SK-N-SH treated with all-trans-retinoic acid at 6 μM for 48 hours (cell line): ENCODE data around the gene RGS6.

Experiments
- ATAC-seq: fragments of 200-7000 bp; cut with Tn5 transposase; 3 replicates; pipeline ENCODE4 v1.9.1; 2020; ENCODE audit warnings: mild to moderate bottlenecking, moderate library complexity
- ARNTL ChIP-seq: fragments of 450-650 bp; formaldehyde crosslinking; IDR thresholded peaks from 2 replicates; pipeline ENCODE4 v1.5.0; 2020; ENCODE audit warnings: low read depth, mild to moderate bottlenecking, moderate library complexity, borderline replicate concordance
- BACH2 ChIP-seq: fragments of 250-450 bp; sonication (Bioruptor Pico); IDR thresholded peaks from 2 replicates; pipeline ENCODE4 v1.9.0; 2021; ENCODE audit warnings: mild to moderate bottlenecking, borderline replicate concordance
- CREB5 ChIP-seq: fragments of 250-450 bp; sonication (Bioruptor Pico); IDR thresholded peaks from 2 replicates; pipeline ENCODE4 v1.5.1; 2020; ENCODE audit warnings: low read depth, mild to moderate bottlenecking, moderate library complexity
- CSRNP3 ChIP-seq: fragments of 250-450 bp; sonication (Bioruptor Pico); IDR thresholded peaks from 2 replicates; pipeline ENCODE4 v1.5.1; 2021; ENCODE audit warnings: mild to moderate bottlenecking, moderate library complexity
- ESRRG ChIP-seq: fragments of 250-450 bp; sonication (Bioruptor Pico); IDR thresholded peaks from 2 replicates; pipeline ENCODE4 v1.6.1; 2021; ENCODE audit warnings: mild to moderate bottlenecking
- GLIS3 ChIP-seq: fragments of 250-450 bp; sonication (Bioruptor Pico); IDR thresholded peaks from 2 replicates; pipeline ENCODE4 v1.5.0; 2020; ENCODE audit warnings: mild to moderate bottlenecking, moderate library complexity
- ISL1 ChIP-seq: fragments of 250-450 bp; sonication (Bioruptor Pico); IDR thresholded peaks from 2 replicates; pipeline ENCODE4 v2.1.2; 2022; ENCODE audit warnings: mild to moderate bottlenecking, moderate library complexity
- OSR1 ChIP-seq: fragments of 250-450 bp; sonication (Bioruptor Pico); IDR thresholded peaks from 2 replicates; pipeline ENCODE4 v1.8.0; 2022; ENCODE audit warnings: moderate library complexity, mild to moderate bottlenecking, inconsistent platforms
- PATZ1 ChIP-seq: fragments of 250-450 bp; sonication (Bioruptor Pico); IDR thresholded peaks from 2 replicates; pipeline ENCODE4 v1.8.0; 2020; ENCODE audit warnings: mild to moderate bottlenecking, moderate library complexity, borderline replicate concordance
- POU6F1 ChIP-seq: fragments of 250-450 bp; sonication (Bioruptor Pico); IDR thresholded peaks from 2 replicates; pipeline ENCODE4 v1.8.0; 2021; ENCODE audit warnings: low read depth, mild to moderate bottlenecking, moderate library complexity, borderline replicate concordance
- PPARA ChIP-seq: fragments of 250-450 bp; sonication (Bioruptor Pico); IDR thresholded peaks from 2 replicates; pipeline ENCODE4 v1.5.0; 2020; ENCODE audit warnings: mild to moderate bottlenecking, borderline replicate concordance
- RARB ChIP-seq: fragments of 250-450 bp; sonication (Bioruptor Pico); IDR thresholded peaks from 2 replicates; pipeline ENCODE4 v1.8.0; 2021; ENCODE audit warnings: mild to moderate bottlenecking, moderate library complexity
- TCF4 ChIP-seq: fragments of 250-450 bp; sonication (Bioruptor Pico); IDR thresholded peaks from 2 replicates; pipeline ENCODE4 v1.8.0; 2021; ENCODE audit warnings: mild to moderate bottlenecking, moderate library complexity, borderline replicate concordance
- TOX ChIP-seq: fragments of 250-450 bp; sonication (Bioruptor Pico); IDR thresholded peaks from 2 replicates; pipeline ENCODE4 v1.8.0; 2021; ENCODE audit warnings: mild to moderate bottlenecking, moderate library complexity, borderline replicate concordance
- TSHZ2 ChIP-seq: fragments of 250-450 bp; sonication (Bioruptor Pico); IDR thresholded peaks from 2 replicates; pipeline ENCODE4 v1.5.0; 2020; ENCODE audit warnings: mild to moderate bottlenecking, moderate library complexity
- ZC3H10 ChIP-seq: fragments of 250-450 bp; sonication (Bioruptor Pico); IDR thresholded peaks from 2 replicates; pipeline ENCODE4 v1.5.1; 2021; ENCODE audit warnings: mild to moderate bottlenecking, moderate library complexity
- ZFP3 ChIP-seq: fragments of 250-450 bp; sonication (Bioruptor Pico); IDR thresholded peaks from 2 replicates; pipeline ENCODE4 v1.5.0; 2020; ENCODE audit warnings: mild to moderate bottlenecking, moderate library complexity
- ZFP30 ChIP-seq: fragments of 450-650 bp; formaldehyde crosslinking; IDR thresholded peaks from 2 replicates; pipeline ENCODE4 v1.5.0; 2022; ENCODE audit warnings: mild to moderate bottlenecking, moderate library complexity
- ZNF565 ChIP-seq: fragments of 450-650 bp; formaldehyde crosslinking; conservative IDR thresholded peaks from 2 replicates; pipeline ENCODE4 v1.5.0; 2020; ENCODE audit warnings: low read depth, mild to moderate bottlenecking, moderate library complexity
- ZNF70 ChIP-seq: fragments of 450-650 bp; formaldehyde crosslinking; IDR thresholded peaks from 2 replicates; pipeline ENCODE4 v1.5.0; 2020; ENCODE audit warnings: mild to moderate bottlenecking, moderate library complexity
- ZNF8 ChIP-seq: fragments of 450-650 bp; formaldehyde crosslinking; IDR thresholded peaks from 2 replicates; pipeline ENCODE4 v1.5.0; 2020; ENCODE audit warnings: mild to moderate bottlenecking, moderate library complexity

RGS6 gene

GRCh38 chr14:72419226-72419775 lies 487.1 kb downstream of the RGS6 start:
- TF ChIP-seq TSHZ2 (CRISPR knock-in tag) (no peak), CREB5 (no peak), CSRNP3 (CRISPR knock-in tag) (no peak), ZC3H10 (CRISPR knock-in tag) (no peak), ZNF8 (CRISPR knock-in tag) (no peak), TCF4 (no peak), ZNF565 (CRISPR knock-in tag) (no peak), ISL1 (CRISPR knock-in tag) (no peak), ZNF70 (CRISPR knock-in tag) (no peak), RARB (no peak), TOX (no peak), ZFP3 (CRISPR knock-in tag) (no peak), PATZ1 (CRISPR knock-in tag) (no peak), BACH2 (CRISPR knock-in tag) (no peak), GLIS3 (CRISPR knock-in tag) (no peak), ZFP30 (CRISPR knock-in tag) (no peak), OSR1 (no peak), ARNTL (CRISPR knock-in tag) (no peak), PPARA (CRISPR knock-in tag) (no peak), ESRRG (CRISPR knock-in tag) (no peak)
- ATAC-seq, result no peak

- TF ChIP-seq POU6F1 (CRISPR knock-in tag) (no peak), ZNF70 (CRISPR knock-in tag) (no peak), ZFP30 (CRISPR knock-in tag) (no peak), ZNF565 (CRISPR knock-in tag) (no peak), PATZ1 (CRISPR knock-in tag) (no peak), PPARA (CRISPR knock-in tag) (no peak), ZFP3 (CRISPR knock-in tag) (no peak), TOX (no peak), OSR1 (no peak), ESRRG (CRISPR knock-in tag) (no peak), GLIS3 (CRISPR knock-in tag) (no peak), CREB5 (no peak), TCF4 (no peak)
- ATAC-seq, result peak; percentile 93
Measured at GRCh38 chr14:72420749-72421474, 488.7 kb downstream of the RGS6 start.
